K562 (cell line): Measurements from ENCODE around the gene GAA. TPM values are rescaled to one million over a fixed set of nuclear protein-coding genes. Genes with fewer than 3 reads are reported as not detected.
A peak's percentile ranks its signal among the peaks of the same experiment; 100 is the strongest.

Source experiments
- ATAC-seq: fragments of 200-7000 bp; cut with Tn5 transposase; 3 replicates; pipeline ENCODE4 v1.9.1; 2020; ENCODE audit warnings: moderate library complexity
- BruUV-seq: library from RNA; stranded (reverse); fragments of 400-500 nt; replicated peaks from 2 replicates; lab custom pipeline; 2021; lab: Mats Ljungman, UMichigan
- CTCF ChIA-PET: fragments of 300-600 bp; formaldehyde crosslinking; extraction: SDS; loops from one replicate; lab custom pipeline; 2021; ENCODE audit warnings: low intra/inter-chr PET ratio; lab: Yijun Ruan, JAX
- POLR2A ChIA-PET: fragments of 300-600, 350-650 bp; sonication (Branson Sonifier 250); formaldehyde crosslinking; extraction: SDS; loops from one replicate; lab custom pipeline; 2021; ENCODE audit warnings: antibody characterized with exemption, inconsistent platforms; lab: Yijun Ruan, JAX
- DNase-seq, 4 experiments: peaks; one replicate each; pipeline versions ENCODE4 v3.0.0 to v3.0.0-alpha.2; 2011 to 2018; ENCODE audit warnings: low spot score in 3 of 4, mixed read lengths in 3 of 4; ENCODE audit errors: extremely low read depth in 1 of 4
- FAIRE-seq: peaks from 2 replicates; lab custom pipeline; 2011; peaks lifted over from hg19 to GRCh38; lab: Jason Lieb, UNC
- H2AFZ ChIP-seq: 2 replicates; pipeline ENCODE4 v1.6.0; 2011; ENCODE audit warnings: low read depth, low read length, control low read depth, inconsistent platforms
- H3K27ac ChIP-seq: fragments of 200-600 bp; 3 replicates; pipeline ENCODE4 v1.8.0; 2011; ENCODE audit warnings: low read depth, mild to moderate bottlenecking, control low read depth, inconsistent platforms, low read length, moderate library complexity, mixed read lengths; ENCODE audit errors: extremely low read depth
- H3K27me3 ChIP-seq, 2 experiments: fragments of 300-600 bp in 1 of 2; 2 replicates in 1 of 2; 3 replicates in 1 of 2; pipeline versions ENCODE4 v1.6.0 to v1.8.0; 2011; ENCODE audit warnings: inconsistent platforms in 2 of 2, low read length in 2 of 2, mild to moderate bottlenecking in 1 of 2, mixed read lengths in 1 of 2, moderate library complexity in 1 of 2; ENCODE audit not compliant: control insufficient read depth in 2 of 2, insufficient read depth in 2 of 2
- H3K36me3 ChIP-seq: fragments of 300-600 bp; 3 replicates; pipeline ENCODE4 v1.8.0; 2011; ENCODE audit warnings: mild to moderate bottlenecking, low read length, inconsistent platforms; ENCODE audit not compliant: control insufficient read depth, insufficient read depth
- H3K4me1 ChIP-seq, 2 experiments: fragments of 200-600 bp in 1 of 2; replicated peaks in 1 of 2; 2 replicates in 1 of 2; 3 replicates in 1 of 2; pipeline versions ENCODE4 v1.5.1 to v1.8.0; 2011; ENCODE audit warnings: inconsistent platforms in 2 of 2, low read length in 2 of 2, mild to moderate bottlenecking in 1 of 2, mixed read lengths in 1 of 2, moderate library complexity in 1 of 2; ENCODE audit not compliant: control insufficient read depth in 2 of 2, insufficient read depth in 2 of 2
- H3K4me2 ChIP-seq: 2 replicates; pipeline ENCODE4 v1.6.1; 2011; ENCODE audit warnings: low read length, control low read depth, inconsistent platforms, mixed read lengths; ENCODE audit not compliant: insufficient read depth
- H3K4me3 ChIP-seq: fragments of 200-600 bp; sonication (generic), shearing (Covaris generic); 2 replicates; pipeline ENCODE4 v1.5.1; 2016; ENCODE audit warnings: control low read depth, inconsistent platforms
- H3K79me2 ChIP-seq: fragments of 200-600 bp; 3 replicates; pipeline ENCODE4 v1.8.0; 2011; ENCODE audit warnings: low read length, inconsistent platforms; ENCODE audit not compliant: control insufficient read depth, insufficient read depth
- H3K9ac ChIP-seq, 2 experiments: 2 replicates each; pipeline versions ENCODE4 v1.6.0 to v1.6.1; 2011; ENCODE audit warnings: low read depth in 2 of 2, low read length in 2 of 2, control low read depth in 1 of 2, inconsistent platforms in 1 of 2, mild to moderate bottlenecking in 1 of 2, mixed read lengths in 1 of 2; ENCODE audit not compliant: insufficient read depth in 1 of 2
- H3K9me1 ChIP-seq: one replicate; pipeline ENCODE4 v1.6.0; 2011; ENCODE audit warnings: inconsistent platforms, mild to moderate bottlenecking, low read length, moderate library complexity; ENCODE audit not compliant: control insufficient read depth, insufficient read depth
- H3K9me3 ChIP-seq: replicated peaks from 2 replicates; pipeline ENCODE4 v1.5.1; 2011; ENCODE audit warnings: low read depth, low read length, inconsistent platforms; ENCODE audit not compliant: control insufficient read depth, insufficient read depth
- H4K20me1 ChIP-seq: replicated peaks from 2 replicates; pipeline ENCODE4 v1.6.1; 2011; ENCODE audit warnings: low read length, inconsistent platforms, mixed read lengths; ENCODE audit not compliant: control insufficient read depth, insufficient read depth
- BCOR ChIP-seq: fragments of 450-650 bp; IDR thresholded peaks from 2 replicates; pipeline ENCODE4 v1.6.1; 2016
- CREBBP ChIP-seq: IDR thresholded peaks from one replicate; pipeline ENCODE4 v1.6.1; 2012; ENCODE audit warnings: low read depth, mild to moderate bottlenecking, control low read depth, inconsistent platforms, low read length
- HDGF ChIP-seq: fragments of 450-650 bp; IDR thresholded peaks from 2 replicates; pipeline ENCODE4 v1.6.1; 2016
- KDM1A ChIP-seq, 2 experiments: fragments of 450-650 bp; IDR thresholded peaks; 2 replicates each; pipeline ENCODE4 v1.6.1; 2016; ENCODE audit warnings: mild to moderate bottlenecking in 2 of 2
- POLR2A ChIP-seq: fragments of 450-650 bp; conservative IDR thresholded peaks from 2 replicates; pipeline ENCODE4 v1.6.1; 2016
- RAD21 ChIP-seq, 2 experiments: fragments of 250-450 bp in 1 of 2; fragments of 450-650 bp in 1 of 2; sonication (Bioruptor Pico) in 1 of 2; formaldehyde crosslinking in 1 of 2; IDR thresholded peaks in 1 of 2; conservative IDR thresholded peaks in 1 of 2; 2 replicates each; pipeline versions ENCODE4 v1.4.0 to v1.8.0; 2020 to 2022; ENCODE audit warnings: mild to moderate bottlenecking in 2 of 2, moderate library complexity in 1 of 2
- TSC22D4 ChIP-seq: fragments of 450-650 bp; IDR thresholded peaks from 2 replicates; pipeline ENCODE4 v1.6.1; 2016; ENCODE audit warnings: missing genetic modification characterization, missing biosample characterization, control low read depth
- ZNF778 ChIP-seq: fragments of 450-650 bp; formaldehyde crosslinking; IDR thresholded peaks from 2 replicates; pipeline ENCODE4 v1.4.0; 2020; ENCODE audit warnings: mild to moderate bottlenecking, moderate library complexity
- WGBS: fragments of 100-300 bp; shearing (Covaris generic); methylation state at CpG from one replicate; pipeline ENCODE4 v1.1.6; 2016; ENCODE audit warnings: low coverage, mixed read lengths; ENCODE audit not compliant: insufficient coverage; ENCODE audit errors: missing lambda C conversion rate; 5-methylcytosine and 5-hydroxymethylcytosine counted together
- in situ Hi-C: fragments of 300-500 bp; cut with MboI; formaldehyde crosslinking; loops from 4 replicates; pipeline ENCODE4 v1.15.0; 2018; ENCODE audit warnings: inconsistent platforms, mixed read lengths
- intact Hi-C: fragments of 100-400 bp; cut with micrococcal nuclease; formaldehyde crosslinking; loops from 2 replicates; pipeline ENCODE4 v1.14.2; 2022
- polyA plus RNA-seq, 8 experiments: library from polyadenylated mRNA; depleted of rRNA in 4 of 8; stranded (reverse) in 5 of 8; unstranded in 3 of 8; fragments of >200 nt; fragmentation: Nextera tagmentation in 2 of 8; fragmentation: Illumina TruSeq in 1 of 8; extraction: Ambion mirVana in 2 of 8; extraction: Trizol in 1 of 8; gene quantifications; 2 replicates each; pipeline versions ENCODE4 v1.2.1 to v1.2.3, GENCODE V29; 2011 to 2014; ENCODE audit warnings: inconsistent platforms in 1 of 8, missing spikeins in 1 of 8
- total RNA-seq, 7 experiments: library from RNA; depleted of rRNA in 6 of 7; stranded (reverse); fragments of >200 nt in 6 of 7; fragmentation: Illumina TruSeq in 2 of 7; extraction: Trizol in 2 of 7; gene quantifications; 2 replicates each; pipeline versions ENCODE4 v1.2.1 to v1.2.3, GENCODE V29; 2011 to 2021; ENCODE audit warnings: low replicate concordance in 1 of 7

The GAA gene
- total and polyA plus RNA-seq, 9 of the 15 experiments (the other 6 are each of a cell fraction or from before 2014, with no cell fraction given): 0.15 to 6.4 (median 1.7) TPM

- peaks cover 0 to 49% of the 10 kb centered on the region in 2 experiments; a peak in 2 of 5 replicates for H3K4me1 ChIP-seq
- in situ Hi-C loops (no loop called here), intact Hi-C loops (no loop called here)
- no peaks in the 10 kb centered on the region for H3K36me3 ChIP-seq
- no peak overlapping the region for H3K4me2 ChIP-seq
- WGBS: 22% methylated on average over 16 of the region's 16 CpGs
- TF ChIP-seq POLR2A (no peak), ZNF778 (no peak)
- FAIRE-seq (no peak), ATAC-seq (no peak), DNase-seq (no peak)
- H3K27me3 ChIP-seq: peaks cover 43 to 66% of the 10 kb centered on the region in 2 experiments
- CTCF ChIA-PET: no interaction called here
- 0 out of 2 replicates have a peak, but pooled peaks cover 5% of the 10 kb centered on the region for H3K9me3 ChIP-seq
- no TSS peak for BruUV-seq
- H3K4me3 ChIP-seq: no peak overlapping the region
- POLR2A ChIA-PET: interaction anchor here (1.2 to 1.9 kb wide), 2 partner anchors 15 to 20 kb away, joined by 3 to 5 read pairs; partner anchors contain the start of gene GAA
- H2AFZ ChIP-seq: no peak overlapping the region
- no peak overlapping the region for H3K9ac ChIP-seq
- H3K27ac ChIP-seq: no peak overlapping the region
- no peaks in the 10 kb centered on the region for H3K9me1 ChIP-seq
- H3K79me2 ChIP-seq: no peaks in the 10 kb centered on the region
- H4K20me1 ChIP-seq: no peaks in the 10 kb centered on the region
Measured at GRCh38 chr17:80116276-80116920, 15.0 kb downstream of the GAA start.

GRCh38 chr17:80116921-80117380 lies 15.6 kb downstream of the GAA start:
- Histone ChIP-seq H3K4me2 (no peak overlapping the region), H4K20me1 (no peaks in the 10 kb centered on the region), H2AFZ (no peak overlapping the region), H3K79me2 (no peaks in the 10 kb centered on the region), H3K4me1 (peaks cover 0 to 45% of the 10 kb centered on the region in 2 experiments; a peak in 2 of 5 replicates), H3K4me3 (no peak overlapping the region), H3K36me3 (no peaks in the 10 kb centered on the region), H3K9me3 (0 out of 2 replicates have a peak, but pooled peaks cover 5% of the 10 kb centered on the region), H3K27me3 (peaks cover 44 to 65% of the 10 kb centered on the region in 2 experiments), H3K9ac (no peak overlapping the region; a peak in 1 of 4 replicates), H3K9me1 (no peaks in the 10 kb centered on the region), H3K27ac (no peak overlapping the region)
- WGBS: 11% methylated on average over 12 of the region's 13 CpGs
- ChIA-PET POLR2A (interaction anchor here (1.2 to 1.9 kb wide), 2 partner anchors 16 to 19 kb away, joined by 3 to 5 read pairs; partner anchors contain the start of gene GAA), CTCF (no interaction called here)
- BruUV-seq: no TSS peak
- intact Hi-C loops: no loop called here
- no peak for ATAC-seq
- TF ChIP-seq KDM1A (IDR thresholded peaks at IDR 0.05) (peak; percentile 11 to 44; a peak in 1 of 4 replicates), BCOR (0 out of 2 replicates have a peak, but pooled peaks have one; percentile 38), CREBBP (no peak), RAD21 (CRISPR knock-in tag; conservative IDR thresholded peaks at IDR 0.05 in 1 of 2, IDR thresholded peaks at IDR 0.05 in 1 of 2) (no peak), TSC22D4 (tag) (no peak), HDGF (no peak)
- FAIRE-seq: no peak
- in situ Hi-C loops: no loop called here
- no peak for DNase-seq
